22Rv1 (cell line): Measurements from ENCODE around the gene ATG9B.

ENCODE experiments used
- CTCF ChIP-seq: fragments of 450-650 bp; IDR thresholded peaks from 2 replicates; pipeline ENCODE4 v1.5.1; 2017; ENCODE audit warnings: mild to moderate bottlenecking
- ZFX ChIP-seq: fragments of 450-650 bp; IDR thresholded peaks from 2 replicates; pipeline ENCODE4 v1.6.1; 2017; ENCODE audit warnings: antibody characterized with exemption, borderline replicate concordance

- TF ChIP-seq CTCF (no peak), ZFX (no peak)
Measured at GRCh38 chr7:150967349-150967748, 56.9 kb downstream of the ATG9B start.
